HG03442 (cell line): ENCODE results near the gene CD79A.

Experiments
- ATAC-seq: cut with Tn5 transposase; IDR thresholded peaks from one replicate; pipeline ENCODE4 v1.9.1; 2021; ENCODE audit warnings: mild to moderate bottlenecking, moderate library complexity; ENCODE audit not compliant: unreplicated experiment

Gene CD79A

DNA sequence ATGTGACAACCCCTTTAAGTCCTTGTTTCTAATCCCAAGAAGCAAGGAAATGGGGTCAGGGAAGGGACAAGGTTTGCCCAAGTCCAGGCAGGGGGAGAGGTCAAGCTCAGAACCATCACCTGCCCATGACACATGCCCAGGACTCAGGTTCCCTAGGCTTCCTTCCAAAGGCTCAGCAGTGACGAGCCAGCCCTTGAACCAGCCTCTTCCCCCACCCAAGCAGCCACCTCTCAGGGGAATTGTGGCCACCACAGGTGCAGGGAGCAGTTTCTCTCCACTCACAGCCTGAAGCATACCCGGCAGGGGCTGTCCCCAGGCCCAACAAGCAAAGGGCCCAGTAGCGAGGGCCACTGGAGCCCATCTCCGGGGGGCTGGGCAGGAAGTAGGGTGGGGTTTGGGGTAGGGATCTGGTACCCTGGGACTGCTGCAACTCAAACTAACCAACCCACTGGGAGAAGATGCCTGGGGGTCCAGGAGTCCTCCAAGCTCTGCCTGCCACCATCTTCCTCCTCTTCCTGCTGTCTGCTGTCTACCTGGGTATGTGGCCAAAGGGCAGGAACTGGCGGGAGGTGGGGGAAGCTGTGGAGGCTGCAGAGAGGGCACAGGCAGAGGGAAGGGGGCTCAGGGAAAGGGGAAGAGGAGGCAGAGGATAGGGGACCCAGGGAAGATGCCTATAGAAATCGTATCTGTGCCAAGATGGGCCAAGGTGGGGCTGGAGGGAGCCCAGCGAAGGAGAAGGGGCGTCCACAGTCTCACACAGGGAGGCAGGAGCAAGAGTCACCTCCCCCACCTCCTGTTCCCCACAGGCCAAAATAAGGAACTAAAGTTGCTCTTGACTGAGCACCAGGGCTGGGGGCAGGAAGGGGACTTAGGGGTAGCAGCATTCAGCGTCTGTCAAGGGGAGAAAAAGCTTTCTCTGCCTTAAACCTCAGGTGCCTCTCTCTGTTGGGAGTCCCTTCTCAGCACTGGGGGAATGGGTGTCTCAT lies at the start of gene CD79A:
CD79A (plus strand) TSS at position 433 of the 986 bp plus-strand sequence; CDS start at position 459, 26 bp downstream.
- ATAC-seq = peak; percentile 56

DNA sequence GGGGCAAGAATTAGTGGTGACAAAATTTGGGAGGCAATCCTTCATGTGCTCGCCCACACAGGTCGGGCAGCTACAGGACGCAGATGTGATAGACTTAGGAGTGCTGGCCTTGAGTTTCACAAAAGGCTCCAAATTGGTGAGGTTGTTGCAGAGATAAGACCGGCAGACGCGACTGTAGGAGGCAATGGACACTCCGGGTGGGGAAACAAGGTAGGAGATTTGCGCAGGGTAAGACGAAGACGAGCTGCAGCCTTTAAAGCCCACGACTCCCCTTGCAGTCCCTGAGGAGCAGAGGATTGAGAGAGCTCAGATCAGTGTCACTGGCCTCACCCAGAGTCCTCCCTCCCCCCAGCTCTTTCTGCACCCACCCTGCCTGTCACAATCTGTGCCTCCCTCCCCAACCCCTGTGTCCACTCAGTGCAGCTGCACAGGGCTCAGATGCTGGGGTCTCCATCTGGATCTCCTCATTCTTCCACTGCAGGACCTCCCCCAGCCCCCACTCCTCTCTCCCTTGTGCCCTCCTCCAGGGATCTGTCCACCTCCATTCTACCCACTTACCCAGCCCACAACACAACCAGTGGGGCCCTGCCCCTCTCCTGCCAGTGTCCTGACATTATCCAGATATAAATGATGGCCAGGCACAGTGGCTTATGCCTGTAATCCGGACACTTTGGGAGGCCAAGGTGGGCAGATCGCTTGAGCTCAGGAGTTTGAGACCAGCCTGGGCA lies 38.9 kb upstream of the CD79A start:
- ATAC-seq = no peak

DNA sequence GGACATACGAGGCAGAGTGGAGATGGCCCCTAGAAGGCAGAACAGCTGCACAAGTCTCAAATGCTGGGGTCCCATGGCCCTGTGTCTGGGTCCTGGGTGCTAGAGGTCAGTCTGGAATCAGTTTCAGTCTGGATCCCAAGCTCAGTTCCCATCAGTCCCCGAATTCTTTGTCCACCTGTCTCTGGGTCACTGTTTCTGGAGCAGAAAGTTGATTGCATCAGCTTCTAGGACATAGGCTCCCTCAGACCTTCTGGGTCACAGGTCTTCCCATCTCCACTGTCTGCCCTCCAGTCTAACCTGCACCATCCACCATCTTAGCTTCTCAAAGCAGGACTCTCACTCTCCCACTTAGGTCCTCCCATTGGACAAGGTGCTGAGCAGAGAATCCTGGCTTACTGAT lies 37.9 kb upstream of the CD79A start:
- no peak for ATAC-seq

DNA sequence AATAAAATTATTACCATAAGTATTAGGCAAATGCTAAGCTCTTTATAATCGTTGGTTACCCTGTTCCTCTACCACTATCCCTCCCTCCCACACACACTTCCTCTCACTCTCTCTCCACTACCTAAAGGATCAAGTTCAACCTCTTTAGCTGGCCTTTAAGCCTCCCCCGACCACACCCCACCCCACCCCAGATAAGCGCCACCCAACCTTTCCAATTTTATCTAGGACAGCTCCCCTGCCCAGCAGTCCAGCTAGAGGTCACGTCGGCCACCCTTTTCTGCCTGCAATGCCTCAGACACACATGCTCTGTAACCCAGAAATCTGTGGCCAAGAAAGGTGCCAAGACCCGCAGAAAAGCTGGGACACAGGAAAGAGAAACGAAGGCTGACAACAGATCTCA lies 33.7 kb upstream of the CD79A start:
- ATAC-seq = no peak

DNA sequence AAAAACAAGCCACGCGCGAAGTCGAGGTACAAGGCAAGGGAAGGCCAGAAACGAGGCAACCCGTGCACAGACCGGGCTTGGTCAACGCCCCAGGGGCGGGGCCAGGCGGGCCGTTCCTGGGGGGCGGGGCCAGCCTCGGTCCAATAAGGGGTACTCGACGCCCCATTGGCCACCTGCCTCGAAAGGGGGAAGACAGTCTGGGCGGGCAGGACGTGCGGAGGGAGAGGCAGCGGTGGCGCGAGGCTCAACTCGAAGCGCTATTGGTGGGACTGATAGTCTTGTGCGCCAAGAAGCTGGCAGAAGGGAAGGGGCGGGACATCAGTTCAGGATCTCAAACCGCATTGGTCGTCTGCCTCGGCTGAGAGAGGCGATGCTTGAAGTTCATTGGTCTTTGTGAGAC lies 32.5 kb upstream of the CD79A start, which contains the start of gene LYPD4:
LYPD4 (minus strand) TSS at position 83 of the 400 bp plus-strand sequence. CDS start 5,398 bp downstream, outside the sequence.
- no peak for ATAC-seq

DNA sequence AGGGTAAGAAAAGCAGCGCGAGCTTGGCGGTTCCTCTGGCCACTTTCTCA lies 32.3 kb upstream of the CD79A start, which contains the start of gene DMRTC2:
DMRTC2 (plus strand) TSS at position 42 of the 50 bp plus-strand sequence. CDS start 2,387 bp downstream, outside the sequence.
- ATAC-seq = no peak

DNA sequence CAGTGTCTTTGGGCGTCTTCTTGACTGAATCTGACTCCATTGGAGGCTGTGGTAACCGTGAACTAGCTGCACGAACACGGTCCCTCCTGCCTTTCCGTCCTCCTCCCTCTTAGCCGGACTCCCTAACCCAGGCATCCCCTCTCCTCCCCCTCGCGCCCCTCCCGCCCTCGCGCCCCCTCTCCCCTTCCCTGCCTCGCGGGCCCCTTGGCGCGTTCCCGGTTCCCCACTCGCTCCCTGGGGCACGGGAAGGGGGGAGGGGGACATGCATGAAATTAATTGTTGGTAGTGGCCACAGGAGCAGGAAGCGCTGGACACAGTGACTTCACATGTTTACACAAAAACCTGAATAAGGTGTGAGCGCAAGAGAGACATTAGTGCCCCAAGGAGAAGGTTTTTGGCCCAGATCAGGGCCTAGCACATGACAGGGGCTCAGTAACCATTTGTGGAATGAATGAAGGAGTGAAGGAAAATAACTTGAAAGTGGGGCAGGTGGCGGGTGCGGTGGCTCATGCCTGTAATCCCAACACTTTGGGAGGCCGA lies 32.0 kb upstream of the CD79A start:
- ATAC-seq = no peak

DNA sequence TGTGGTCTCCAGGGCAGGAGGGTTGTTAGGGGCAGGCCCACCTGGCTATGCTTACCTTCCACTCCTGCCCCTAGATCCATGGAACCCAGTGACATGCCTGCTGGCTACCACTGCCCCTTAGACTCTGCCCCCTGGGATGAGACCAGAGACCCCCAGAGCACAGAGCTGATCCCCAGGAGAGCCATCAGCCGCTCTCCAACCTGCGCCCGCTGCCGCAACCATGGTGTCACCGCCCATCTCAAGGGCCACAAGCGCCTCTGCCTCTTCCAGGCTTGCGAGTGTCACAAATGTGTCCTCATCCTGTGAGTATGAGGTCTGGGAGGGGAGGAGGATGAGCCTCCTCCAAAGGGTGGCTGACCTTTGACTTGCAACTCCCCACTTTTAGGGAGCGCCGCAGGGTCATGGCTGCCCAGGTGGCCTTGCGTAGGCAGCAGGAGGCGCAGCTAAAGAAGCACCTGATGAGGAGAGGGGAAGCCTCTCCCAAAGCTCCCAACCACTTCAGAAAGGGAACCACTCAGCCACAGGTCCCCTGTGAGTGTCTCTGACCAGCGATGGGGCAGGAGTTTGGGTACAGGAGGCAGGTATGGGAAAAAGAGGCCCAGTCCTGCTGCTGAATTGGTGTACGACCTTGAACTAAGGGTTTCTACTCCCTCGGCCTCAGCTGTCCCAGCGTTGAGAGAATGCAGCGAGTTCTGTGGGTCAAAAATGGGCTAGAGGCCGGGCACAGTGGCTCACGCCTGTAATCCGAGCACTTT lies 29.6 kb upstream of the CD79A start:
- ATAC-seq = no peak

DNA sequence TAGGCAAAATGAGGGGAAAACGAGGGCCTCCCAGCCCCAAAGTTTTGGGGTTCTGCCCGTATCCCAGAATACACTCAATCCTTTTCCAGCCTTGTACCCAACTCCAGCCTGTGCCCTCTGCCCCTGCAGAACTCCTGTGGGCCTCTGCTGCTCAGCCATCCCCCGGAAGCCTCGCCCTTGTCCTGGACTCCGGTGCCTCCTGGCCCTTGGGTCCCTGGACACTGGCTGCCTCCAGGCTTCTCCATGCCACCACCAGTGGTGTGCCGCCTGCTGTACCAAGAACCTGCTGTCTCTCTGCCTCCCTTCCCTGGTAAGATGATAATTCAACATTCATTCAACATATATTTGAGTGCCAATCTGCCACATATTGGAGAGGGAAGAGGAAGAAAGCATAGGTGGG lies 28.4 kb upstream of the CD79A start:
- no peak for ATAC-seq

DNA sequence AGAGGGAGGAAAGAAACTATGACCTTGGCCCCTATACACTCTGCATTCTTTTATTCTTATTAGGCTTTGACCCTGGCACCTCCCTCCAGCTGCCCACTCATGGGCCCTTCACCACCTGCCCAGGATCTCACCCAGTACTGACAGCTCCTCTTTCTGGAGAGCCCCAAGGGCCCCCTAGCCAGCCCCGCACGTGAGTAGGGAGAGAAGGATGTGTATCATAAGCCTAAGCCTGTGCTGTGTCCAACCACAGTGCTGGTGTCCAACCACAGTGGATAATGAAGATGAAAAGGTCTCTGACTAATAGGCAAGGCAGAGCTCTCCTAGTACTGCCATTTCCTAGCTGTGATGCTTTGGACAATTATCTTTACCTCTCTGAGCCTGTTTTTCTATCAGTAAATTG lies 28.0 kb upstream of the CD79A start:
- ATAC-seq = no peak

DNA sequence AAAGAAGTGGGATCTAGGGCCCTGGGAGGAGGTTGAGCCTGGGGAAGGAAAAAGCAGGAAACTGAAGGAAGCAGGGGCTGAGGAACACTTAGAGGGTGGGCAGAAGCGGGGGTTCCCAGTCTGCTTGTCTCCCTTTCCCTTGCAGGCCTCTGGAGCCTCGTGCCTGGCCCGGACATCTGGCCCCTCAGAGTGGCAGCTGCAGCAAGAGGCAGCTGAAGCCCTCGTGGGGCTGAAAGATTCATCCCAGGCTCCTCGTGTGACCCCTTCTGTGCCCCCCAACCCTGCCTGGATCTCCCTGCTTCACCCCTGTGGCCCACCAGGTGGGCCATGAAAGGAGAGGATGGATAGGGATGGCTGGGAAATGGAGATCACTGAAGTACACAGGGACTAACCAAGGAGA lies 26.7 kb upstream of the CD79A start:
- ATAC-seq = no peak

DNA sequence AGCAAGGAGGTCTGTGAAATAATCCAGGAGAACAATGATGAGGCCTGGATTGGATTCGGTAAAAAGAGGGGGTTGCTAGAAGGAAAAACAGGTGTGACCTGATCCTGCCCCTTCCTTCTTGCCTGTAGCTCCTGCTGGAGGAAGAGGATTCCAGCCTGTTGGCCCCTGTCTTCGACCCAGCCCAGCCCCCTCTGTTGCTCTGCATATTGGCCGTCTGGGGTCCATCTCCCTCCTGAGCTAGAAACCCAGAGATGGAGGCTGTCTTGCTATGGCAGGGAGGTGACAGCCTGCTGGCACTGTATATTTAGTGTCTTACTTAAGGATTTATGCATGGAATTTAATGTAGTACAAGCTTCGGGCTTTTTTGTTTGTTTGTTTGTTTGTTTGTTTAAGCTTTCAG lies 25.6 kb upstream of the CD79A start:
- no peak for ATAC-seq

DNA sequence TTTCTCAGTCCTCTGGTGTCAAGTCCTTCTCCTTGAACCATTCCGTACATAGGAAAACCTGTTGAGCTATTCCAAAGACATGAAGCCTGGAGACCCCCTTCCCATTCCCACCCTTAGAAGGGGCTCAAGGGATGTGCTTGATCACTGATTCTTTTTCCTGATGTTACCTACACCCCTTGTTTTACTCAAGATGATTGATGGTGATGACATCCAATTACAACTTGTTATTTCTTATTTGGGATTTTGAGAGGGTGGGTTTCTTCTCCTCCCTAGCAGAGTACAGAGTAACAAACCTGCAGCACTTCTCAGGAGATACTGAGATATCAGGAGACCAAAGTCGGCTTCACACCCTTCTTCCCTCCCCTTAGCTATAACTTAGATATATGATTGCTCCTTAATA lies 23.7 kb upstream of the CD79A start:
- ATAC-seq = no peak

DNA sequence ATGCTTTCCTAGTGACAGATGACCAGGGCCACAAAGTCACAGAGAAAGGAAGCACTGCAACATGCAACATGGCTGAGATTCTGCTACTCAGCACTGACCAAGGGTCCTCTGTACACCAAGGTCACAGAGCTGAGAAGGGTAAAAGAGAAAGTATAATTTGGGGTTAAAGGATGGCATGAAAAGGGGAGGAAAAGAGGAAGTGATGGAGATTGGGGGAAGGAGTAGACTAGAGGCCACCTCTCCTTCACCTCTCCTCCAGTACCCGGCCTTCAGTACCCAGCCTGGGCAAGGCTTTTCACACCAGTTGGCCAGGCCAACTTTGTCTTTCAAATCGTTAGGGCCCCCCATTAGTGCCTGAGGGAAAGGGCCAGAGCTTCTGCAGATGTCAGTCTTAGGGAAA lies 23.3 kb upstream of the CD79A start:
- no peak for ATAC-seq

DNA sequence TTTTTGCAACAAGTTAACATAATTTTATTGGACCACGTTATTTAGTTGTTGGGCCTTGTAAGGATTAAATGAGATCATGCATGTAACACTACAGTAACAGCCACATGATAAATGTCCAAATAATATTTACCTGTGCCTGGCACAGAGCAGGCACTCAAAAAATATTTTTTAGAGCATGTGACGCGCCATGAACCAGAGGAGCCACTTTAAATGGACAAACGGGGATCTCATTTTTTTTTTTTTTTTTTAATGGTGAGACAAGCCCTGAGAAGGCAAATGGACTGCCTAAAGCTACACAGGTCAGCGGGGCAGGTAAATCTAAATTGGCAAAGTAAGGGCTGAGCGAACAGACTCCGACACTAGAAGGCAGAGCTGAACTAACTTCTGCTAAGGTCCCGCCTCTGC lies 17.9 kb upstream of the CD79A start:
- no peak for ATAC-seq

DNA sequence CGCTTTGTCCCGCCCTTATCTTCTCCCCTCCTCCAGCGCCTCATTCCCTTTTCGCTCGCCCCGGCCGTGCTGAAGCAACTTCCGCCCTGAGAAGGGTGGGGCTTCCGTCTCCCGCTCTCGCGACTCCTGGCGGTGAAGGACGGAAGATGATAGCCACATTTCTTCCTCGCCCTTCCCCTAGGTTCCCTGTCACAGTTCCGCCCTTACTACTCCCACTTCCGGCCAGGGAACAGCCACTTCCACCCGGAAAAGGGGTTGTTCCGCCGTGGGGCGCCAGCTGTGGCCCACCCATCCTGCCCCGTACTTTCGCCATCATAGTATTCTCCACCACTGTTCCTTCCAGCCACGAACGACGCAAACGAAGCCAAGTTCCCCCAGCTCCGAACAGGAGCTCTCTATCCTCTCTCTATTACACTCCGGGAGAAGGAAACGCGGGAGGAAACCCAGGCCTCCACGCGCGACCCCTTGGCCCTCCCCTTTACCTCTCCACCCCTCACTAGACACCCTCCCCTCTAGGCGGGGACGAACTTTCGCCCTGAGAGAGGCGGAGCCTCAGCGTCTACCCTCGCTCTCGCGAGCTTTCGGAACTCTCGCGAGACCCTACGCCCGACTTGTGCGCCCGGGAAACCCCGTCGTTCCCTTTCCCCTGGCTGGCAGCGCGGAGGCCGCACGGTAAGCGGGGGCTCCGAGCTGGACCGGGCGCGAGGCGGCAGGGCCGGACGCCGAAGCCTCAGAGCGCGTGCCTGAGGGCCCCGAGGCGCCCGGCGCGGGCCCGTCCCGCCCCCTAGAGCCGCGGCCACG lies 17.3 kb upstream of the CD79A start, which contains the start of gene RPS19:
RPS19 (plus strand) TSS at position 638 of the 801 bp plus-strand sequence. CDS start 520 bp downstream, outside the sequence.
- ATAC-seq = peak; percentile 75

DNA sequence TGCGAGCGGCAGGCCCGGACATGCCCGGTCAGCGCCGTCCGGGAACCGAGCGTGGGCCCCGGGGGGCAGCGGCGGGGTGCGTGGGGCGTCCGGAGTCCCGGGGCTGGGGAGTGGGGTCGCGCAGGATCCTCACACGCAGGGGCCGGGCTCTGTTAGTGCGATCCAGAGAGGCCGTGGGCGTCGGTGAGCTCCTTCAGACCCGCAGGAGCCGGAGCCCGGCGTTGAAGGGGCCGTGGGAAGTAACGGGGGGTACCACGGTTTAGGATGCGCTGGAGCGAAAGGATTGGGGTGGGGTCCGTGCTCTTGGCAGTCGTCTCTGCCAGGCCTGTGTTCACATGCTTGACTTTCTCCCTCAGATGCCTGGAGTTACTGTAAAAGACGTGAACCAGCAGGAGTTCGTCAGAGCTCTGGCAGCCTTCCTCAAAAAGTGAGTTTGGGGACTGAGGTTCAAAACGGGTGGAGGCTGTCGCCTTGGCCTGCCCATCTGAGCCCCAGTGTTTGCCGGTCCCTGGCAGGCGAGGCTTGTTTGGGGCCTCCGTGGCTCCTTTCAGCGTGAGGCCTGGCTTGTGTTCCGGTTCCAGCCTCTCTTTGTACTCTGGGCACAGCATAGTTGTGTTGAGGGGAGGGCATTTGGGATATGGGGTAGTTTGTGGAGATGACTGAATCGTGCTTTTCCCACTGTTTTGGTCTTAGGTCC lies 16.5 kb upstream of the CD79A start:
- ATAC-seq = no peak

DNA sequence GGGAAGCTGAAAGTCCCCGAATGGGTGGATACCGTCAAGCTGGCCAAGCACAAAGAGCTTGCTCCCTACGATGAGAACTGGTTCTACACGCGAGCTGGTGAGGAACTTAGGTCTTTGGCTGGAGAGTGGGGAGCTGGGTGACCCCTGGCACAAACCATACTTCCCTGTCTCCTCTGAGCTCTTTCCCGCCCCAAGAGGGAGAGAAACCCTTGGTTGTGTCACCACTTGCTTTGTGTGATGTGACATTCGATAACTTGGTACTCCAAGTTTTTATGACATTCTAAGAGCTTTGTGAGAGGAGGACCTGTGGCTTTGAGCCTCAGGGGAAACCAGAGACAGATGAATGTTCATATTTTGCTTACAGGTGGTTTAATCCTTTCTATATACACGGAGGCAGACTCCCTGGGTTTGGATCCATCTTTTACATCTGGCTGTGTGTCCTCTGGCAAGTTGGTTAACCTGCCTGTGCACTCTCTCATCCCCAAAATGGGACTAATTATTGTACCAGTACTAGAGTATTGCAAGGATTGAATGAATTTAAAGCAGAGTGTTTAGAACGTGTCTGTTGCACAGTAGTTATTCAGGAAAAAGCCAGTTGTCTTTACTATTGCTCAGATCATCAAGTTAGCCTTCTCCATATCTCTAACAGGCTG lies 15.8 kb upstream of the CD79A start:
- ATAC-seq = no peak

DNA sequence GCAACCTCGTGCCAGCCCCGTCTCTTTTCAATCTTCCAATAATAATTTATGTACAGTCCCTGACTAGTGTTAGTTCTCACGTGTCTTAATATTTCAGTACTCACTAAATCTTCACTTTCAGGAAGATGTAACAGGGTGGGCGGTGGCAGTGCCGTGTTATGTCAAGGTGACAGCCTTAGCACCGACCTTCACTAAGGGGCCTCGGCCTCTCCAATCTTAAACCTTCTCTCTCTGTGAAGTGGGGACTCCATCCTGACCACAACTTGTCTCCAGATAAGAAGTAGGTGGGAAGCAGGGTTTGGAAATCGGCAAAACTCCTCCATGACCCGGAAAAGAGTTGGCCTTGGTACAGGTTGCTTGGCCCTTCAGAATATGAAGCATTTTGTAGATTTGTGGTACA lies 15.2 kb upstream of the CD79A start:
- no peak for ATAC-seq
